ENCODE data around the gene SPPL3.
"Not testable (repeated sequence)": the region's sequence is repeated elsewhere in the genome, so short reads cannot be mapped to it uniquely, and the experiment has no call there.

Gene SPPL3

GRCh38 chr12:120904197-120904773 lies at the start of gene SPPL3:
Gene SPPL3 (minus strand): TSS chr12:120904358. CDS start chr12:120903867, 491 bp downstream.
- peak; percentile 95 for DNase-seq

- no peak for DNase-seq
These were observed 46.6 kb upstream of the SPPL3 start for GRCh38 chr12:120950807-120951206.

- not testable (repeated sequence) for DNase-seq
These were observed 46.2 kb upstream of the SPPL3 start for GRCh38 chr12:120950260-120950799.

GRCh38 chr12:120945516-120945915 lies 41.4 kb upstream of the SPPL3 start:
- not testable (repeated sequence) for DNase-seq

GRCh38 chr12:120944645-120945217 lies 40.6 kb upstream of the SPPL3 start:
- peak; percentile 63 for DNase-seq

- DNase-seq, result no peak
These were observed 39.3 kb upstream of the SPPL3 start for GRCh38 chr12:120943482-120943881.

- no peak for DNase-seq
These were observed 37.8 kb upstream of the SPPL3 start for GRCh38 chr12:120941846-120942405.

GRCh38 chr12:120941412-120941811 lies 37.3 kb upstream of the SPPL3 start:
- no peak for DNase-seq

- no peak for DNase-seq
These were observed 36.6 kb upstream of the SPPL3 start for GRCh38 chr12:120940799-120941198.

- DNase-seq, result no peak
These were observed 35.8 kb upstream of the SPPL3 start for GRCh38 chr12:120940006-120940405.

GRCh38 chr12:120939523-120939922 lies 35.4 kb upstream of the SPPL3 start:
- no peak for DNase-seq

GRCh38 chr12:120938496-120938895 lies 34.3 kb upstream of the SPPL3 start:
- no peak for DNase-seq

- peak; percentile 38 for DNase-seq
These were observed 32.0 kb upstream of the SPPL3 start for GRCh38 chr12:120936197-120936596.

GRCh38 chr12:120933786-120934185 lies 29.6 kb upstream of the SPPL3 start:
- DNase-seq, result no peak

- DNase-seq, result peak; percentile 15
These were observed 28.9 kb upstream of the SPPL3 start for GRCh38 chr12:120932956-120933526.

- DNase-seq, result no peak
These were observed 27.9 kb upstream of the SPPL3 start for GRCh38 chr12:120932058-120932457.

GRCh38 chr12:120930032-120930431 lies 25.9 kb upstream of the SPPL3 start:
- no peak for DNase-seq

GRCh38 chr12:120928864-120929652 lies 24.9 kb upstream of the SPPL3 start:
- DNase-seq, result no peak

- DNase-seq, result no peak
These were observed 21.8 kb upstream of the SPPL3 start for GRCh38 chr12:120925740-120926563.

- DNase-seq, result no peak
These were observed 18.1 kb upstream of the SPPL3 start for GRCh38 chr12:120922279-120922678.

- DNase-seq, result no peak
These were observed 17.5 kb upstream of the SPPL3 start for GRCh38 chr12:120921637-120922036.

GRCh38 chr12:120920178-120920577 lies 16.0 kb upstream of the SPPL3 start:
- no peak for DNase-seq

All from RPMI8226 (cell line).